GM18909 (cell line): Measurements from ENCODE around the gene CA5A.
"Not testable (repeated sequence)": the region's sequence is repeated elsewhere in the genome, so short reads cannot be mapped to it uniquely, and the experiment has no call there.

Experiments
- ATAC-seq: cut with Tn5 transposase; IDR thresholded peaks from one replicate; pipeline ENCODE4 v1.9.1; 2021; ENCODE audit warnings: mild to moderate bottlenecking; ENCODE audit not compliant: unreplicated experiment, poor library complexity

Gene CA5A

DNA sequence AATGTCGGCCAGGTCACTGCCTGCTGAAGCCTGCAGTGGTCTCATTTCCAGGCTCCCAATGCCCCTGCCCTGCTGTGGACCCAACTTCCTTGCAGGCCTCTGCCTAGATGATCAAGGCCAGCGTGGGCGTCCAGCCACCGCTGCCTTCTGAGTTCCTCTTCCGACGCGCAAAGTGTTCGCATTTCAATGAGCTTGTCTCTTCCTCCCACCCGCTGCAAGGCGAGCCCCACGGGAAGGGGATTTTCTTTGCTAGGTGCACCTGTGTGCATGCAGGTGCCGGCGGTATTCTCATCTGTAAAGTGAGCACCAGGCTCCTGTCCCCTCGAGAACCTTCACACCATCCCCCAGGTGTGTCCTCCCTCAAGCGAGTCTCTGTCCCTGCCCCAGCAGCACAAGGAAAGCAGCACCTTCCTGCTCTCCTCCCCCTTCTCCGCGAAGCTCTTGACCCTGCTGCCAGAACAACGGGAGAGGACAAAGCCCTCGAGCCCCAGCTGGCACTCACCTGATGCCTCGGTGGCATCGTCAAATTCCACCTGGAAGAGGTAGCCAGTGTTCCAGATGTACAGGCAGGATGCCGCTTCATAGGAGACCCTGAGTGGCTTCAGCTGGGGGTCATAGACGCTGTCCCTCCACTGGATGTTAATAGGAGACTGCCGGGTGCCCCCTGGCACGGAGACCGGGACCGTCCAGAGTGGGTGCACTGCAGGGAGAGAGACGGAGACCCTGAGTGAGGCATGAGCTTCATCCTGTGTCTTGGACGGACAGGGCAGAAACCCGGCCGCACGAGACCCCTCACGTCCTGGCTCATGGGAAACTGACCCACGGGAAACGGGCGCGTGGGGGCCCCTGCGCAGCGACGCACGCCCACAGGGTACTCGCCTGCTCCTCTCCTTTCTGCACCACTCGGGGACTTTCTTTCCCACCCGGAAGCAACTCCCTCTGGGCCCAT is 9.8 kb downstream of the CA5A start:
- ATAC-seq, result no peak

DNA sequence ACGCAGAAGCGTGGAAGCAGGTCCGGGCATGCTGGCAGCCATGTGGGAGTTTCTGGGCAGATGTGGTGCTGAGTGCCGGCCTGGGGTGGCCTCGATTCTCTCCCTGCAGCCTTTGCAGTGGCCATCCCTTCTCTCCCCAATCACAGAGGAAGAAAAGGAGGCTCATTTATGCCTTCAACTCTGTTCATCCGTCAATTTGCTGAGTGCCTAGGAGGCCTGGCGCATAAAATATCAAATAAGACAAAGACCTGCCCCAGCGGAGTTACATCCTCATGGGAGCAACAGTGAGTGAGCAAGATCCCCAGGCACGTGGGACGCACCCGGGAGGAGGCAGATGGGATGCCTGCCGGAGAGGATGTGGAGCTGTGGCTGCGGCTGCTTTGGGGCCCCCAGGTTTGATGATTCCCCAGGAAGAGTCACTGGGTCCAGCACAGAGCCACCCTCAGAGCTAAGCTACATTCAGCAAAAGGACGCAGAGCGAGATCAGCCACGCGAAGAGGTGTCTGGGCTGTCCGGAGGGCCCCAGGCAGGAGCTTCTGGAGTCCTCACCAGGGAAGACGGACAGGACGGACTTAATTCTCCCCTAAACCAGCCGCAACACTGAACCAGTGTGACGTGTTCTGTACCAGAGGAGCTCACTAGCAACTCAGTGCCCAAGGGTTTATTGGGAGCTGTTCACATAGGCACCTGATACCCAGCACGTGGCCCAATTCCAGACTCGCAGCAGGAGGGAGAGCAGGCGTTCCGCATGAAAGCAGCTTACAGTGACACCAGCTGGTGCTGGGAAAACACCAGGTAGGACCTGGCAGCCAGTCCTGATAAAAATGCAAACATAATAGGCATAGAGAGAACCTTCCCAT is 11.3 kb downstream of the CA5A start:
- no peak for ATAC-seq

DNA sequence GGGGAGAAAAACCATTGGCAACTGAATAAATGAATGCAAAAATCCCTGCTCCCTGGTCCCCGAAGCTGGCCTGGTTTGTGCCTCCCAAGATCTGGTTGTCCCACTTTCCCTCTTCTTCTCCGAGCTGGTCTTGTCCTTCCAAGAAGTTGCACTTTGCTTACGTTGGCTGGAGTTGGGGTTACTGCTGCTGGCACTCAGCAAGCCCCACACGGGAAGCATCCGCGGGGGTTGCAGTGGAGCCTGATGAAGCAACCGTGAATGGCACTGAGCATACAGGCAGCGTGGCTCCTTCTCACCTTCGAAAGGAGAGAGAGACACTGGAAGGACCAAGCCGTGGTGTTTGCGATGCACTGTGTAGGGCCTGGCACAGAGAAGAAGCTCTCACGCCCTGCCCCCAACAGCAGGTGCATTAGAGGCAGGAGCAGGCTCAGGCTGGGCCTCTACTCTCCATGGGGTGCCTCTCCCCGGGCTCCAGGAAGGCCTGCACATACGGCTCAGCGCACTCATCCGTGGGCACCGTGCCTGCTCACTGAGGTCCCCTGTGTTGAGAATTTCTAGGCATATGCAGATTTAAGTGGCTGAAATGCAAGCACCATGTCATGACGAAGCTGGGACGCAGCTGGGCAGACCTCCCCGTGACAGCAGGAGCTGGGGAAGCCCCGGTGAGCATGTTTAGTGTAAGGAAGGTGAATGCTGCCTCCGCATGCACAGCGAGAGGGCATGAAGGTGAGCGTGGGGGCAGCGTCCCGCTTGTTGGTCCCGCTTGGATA is 12.1 kb downstream of the CA5A start:
- no peak for ATAC-seq

DNA sequence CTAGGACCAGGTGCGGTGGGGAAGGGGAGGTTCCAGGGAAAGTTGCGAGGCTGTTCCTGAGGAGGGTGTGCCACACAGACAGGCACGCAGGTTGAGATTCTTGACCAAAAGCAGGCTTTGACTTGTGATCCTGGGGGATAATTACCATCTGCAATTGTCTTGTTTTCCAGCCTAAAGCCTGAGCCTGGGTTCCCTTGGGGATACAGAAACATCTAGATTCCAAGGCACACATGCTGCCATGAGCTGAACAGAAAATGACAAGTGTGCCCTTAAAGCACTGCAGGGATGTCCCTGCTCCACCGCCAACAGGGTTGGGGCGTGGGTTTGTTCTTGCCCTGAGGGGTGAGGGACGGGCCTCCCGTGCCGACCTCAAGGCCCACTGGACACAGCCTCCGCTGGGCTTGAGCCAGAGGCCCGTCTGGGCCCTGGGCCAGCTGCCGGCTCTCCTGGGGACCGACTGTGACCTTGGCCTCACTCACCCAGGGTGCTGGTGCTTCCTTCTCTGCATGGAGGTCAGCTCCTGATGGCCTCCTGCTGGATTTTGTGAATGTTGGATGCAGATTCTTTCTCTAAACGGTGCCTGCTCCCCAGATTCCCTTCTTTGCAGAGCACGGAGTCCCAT is 14.0 kb downstream of the CA5A start:
- no peak for ATAC-seq

DNA sequence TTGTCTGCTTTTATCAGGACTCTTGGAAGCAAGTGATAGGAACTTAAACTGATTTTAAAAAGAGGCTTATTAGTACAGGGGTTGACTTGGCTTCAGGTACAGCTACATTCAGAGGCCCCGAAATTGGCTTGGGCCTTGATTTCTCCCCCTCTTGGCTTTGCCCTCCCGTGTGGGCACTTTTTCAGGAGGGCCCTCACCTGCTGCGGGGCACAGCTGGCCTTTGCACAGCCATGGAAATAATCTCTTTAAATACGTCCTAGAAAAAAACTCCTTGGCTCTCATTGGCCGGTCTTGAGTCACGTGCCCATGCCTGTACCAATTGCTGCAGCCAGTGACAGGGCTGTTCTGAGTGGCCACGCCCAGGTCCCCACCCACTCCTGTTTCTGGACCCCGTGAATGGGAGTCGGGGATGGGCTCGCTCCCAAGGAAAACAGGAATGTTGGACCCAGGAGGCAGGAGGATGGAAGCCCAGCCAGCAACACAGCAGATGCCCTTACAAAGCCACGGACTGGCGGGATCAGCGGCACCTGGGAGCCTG is 15.0 kb downstream of the CA5A start:
- ATAC-seq, result no peak

DNA sequence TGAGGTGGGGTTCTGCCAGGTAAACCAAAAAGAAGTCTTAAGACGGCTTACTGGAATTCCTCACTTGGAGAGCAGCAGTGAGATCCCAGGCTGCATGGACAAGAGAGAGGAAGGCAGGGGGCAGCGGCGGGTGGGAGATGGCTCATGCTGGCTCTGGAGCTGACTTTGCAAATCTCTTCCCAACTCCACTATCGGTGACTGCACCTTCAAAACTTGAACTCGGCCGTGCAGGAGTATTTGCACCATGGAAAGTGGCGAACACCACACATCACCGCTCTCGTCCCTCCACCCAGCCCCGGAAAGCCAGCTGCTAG is 16.7 kb downstream of the CA5A start:
- no peak for ATAC-seq

DNA sequence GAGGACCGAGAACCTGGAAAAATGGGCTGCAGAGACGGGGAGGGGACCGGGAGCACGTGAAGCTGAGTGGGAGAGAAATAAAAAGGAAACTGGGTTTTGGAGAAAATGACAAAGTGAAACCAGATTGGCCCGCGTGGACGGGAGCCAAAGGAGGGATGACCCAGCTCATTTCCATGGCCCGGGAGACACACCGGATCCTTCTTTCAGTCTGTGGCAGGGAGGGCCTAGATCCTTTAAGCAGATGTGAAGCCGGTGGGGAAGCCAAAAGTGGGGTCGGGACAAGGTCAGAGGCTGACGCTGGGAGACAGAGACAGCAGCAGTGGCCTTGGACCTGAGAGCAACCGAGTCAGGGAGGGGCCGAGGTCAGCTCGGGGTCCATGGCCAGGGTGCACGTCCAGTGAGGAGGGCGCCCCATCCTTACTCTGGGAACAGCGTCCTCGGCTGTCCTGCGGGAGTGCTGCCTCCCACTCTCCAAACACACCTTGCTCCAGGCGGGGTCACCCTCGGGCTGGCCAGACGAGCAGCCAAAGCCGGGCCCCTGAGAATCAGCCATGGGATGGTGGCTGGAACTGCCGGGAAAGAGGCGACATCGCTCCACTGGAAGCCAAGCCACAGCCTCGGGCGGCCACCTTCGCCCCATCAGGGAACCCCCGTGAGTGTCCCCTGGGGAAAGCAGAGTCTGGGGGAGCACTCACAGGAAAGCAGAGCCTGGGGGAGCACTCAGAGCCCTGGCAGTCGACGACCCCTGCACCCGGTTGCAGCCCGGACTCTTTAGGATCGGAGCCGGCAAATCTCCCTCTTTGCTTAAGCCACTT is 17.3 kb downstream of the CA5A start:
- no peak for ATAC-seq

DNA sequence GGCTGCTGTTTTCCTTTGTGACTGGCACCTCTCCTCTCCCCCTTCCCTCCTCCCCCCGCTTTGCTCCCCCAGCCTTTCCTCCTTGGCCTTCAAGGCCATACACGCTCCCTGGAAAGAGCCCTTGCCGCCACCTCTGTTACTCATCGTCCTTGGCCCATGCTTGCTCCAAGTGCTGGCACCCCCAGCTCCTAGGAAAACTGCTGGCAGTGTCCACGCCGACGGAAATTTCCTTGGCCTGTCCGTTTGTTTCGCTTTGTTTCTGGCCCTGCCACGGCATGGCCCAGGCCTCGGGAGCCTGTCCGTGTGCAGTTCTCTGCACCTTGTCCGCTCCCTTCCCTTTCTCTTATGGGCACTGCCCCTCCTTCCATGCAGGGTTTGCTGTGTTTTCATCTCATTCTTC is 18.0 kb downstream of the CA5A start:
- ATAC-seq, result no peak

DNA sequence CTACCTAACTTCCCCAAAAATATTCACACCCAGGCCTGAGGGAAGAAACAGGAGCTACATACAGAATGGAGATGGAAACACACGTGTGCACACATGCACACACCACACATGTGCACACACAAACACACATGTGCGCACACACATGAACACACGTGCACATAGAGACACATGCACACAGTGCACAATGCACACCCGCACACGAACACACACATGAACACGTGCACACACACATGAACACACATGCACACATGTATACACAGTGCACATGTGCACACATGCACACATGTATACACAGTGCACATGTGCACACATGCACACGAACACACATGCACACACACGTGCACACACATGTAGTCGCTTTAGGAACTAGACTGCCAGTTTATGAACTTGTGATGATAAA is 18.8 kb downstream of the CA5A start:
- ATAC-seq, result no peak

DNA sequence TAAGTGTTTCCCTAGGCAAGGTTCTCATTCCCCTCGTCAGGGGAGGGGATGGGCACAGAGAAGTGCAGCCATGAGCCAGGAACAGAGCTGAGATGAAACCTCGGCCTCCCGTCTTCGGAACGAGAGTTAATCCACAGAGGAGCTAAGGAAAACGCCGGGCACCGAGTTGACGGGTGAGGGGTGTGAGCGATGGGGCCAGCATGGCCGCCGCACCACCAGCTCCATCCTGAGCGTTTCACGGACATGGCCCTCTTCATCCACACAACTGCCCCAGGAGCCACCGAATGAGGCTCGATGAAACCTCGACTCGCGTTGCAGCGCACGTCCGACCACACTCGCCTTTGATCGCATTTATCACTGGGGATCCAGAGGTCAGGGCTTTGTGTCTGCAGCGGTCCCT is 21.5 kb downstream of the CA5A start:
- no peak for ATAC-seq

DNA sequence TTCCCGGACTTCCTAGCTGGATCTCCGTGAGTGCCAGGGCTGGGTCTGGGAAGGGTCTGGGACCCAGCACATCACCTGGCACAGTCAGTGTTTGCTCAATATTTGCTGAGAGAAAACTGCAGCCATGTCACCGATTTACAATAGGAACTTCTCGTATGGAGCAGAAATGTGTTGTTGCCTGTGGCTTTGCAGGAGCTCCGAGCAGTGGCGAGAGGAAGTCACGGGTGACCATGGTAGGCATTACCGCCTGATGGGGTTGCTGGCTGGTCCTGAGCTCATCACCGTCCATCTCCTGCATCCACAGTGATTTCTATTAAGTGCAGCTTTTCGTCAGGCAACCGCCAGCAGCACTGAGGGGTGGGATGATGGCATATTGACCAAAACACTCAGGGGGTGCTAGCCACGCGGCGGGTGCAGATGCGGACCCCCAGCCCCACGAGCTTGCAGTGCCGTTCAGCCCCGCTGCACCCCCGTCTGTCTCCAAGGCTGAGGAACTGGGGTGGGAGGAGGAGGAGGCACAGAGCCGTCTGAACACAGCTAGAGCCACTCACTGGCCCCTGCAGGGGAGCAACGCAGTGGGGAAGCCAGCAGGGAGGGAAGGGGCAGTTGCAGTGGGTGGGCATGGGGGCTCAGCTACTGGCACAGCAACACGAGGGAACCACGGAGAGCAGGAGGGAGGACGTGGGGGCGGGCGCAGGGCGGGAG is 22.2 kb downstream of the CA5A start:
- not testable (repeated sequence) for ATAC-seq

DNA sequence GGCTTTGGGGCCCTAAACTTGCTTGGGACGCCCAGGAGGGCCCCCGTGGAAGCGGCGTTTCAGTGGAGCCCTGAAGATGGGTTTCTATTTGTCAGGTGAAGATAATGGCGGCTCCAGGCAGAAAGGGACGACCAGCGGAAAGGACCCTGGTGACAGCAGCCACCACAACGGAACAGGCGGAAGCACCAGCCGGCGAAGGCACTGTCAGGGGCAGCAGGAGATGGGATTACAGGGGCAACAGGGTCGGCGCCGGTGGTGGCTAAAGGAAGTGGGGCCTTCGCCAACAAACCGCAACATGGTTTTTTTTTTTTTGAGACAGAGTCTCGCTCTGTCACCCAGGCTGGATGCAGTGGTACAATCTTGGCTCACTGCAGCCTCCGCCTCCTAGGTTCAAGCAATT is 23.6 kb downstream of the CA5A start:
- not testable (repeated sequence) for ATAC-seq

DNA sequence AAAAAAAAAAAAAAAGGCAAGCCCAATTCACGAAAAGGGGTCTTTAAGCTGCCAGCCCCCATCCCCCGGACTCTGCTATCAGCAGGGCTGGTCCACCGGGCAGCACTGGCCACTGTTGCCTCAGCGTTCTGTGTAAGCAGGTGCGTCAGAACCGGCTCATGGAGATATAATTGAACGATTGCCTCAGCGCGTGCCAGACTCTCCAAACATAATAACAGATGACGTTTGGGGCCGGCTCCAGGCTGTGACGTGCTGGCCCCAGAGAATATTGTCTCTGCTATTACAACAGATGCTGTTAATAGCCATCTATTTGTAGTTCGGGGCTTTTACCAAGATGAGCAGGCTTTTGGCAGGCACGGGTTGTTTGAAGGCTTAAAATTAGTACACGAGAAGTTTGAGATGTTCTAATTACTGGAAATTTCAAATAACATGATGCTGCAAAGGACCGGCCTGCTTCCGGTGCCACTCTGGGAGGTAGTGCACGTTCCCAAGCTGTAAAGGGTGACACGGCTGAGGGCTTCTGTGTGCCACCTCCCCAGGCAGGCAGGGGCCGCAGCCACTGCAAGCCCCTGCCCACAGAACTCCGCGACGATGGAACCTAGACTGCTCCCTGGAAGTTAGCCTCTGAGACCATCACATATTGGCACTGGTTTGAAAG is 25.1 kb downstream of the CA5A start:
- ATAC-seq, result not testable (repeated sequence)

DNA sequence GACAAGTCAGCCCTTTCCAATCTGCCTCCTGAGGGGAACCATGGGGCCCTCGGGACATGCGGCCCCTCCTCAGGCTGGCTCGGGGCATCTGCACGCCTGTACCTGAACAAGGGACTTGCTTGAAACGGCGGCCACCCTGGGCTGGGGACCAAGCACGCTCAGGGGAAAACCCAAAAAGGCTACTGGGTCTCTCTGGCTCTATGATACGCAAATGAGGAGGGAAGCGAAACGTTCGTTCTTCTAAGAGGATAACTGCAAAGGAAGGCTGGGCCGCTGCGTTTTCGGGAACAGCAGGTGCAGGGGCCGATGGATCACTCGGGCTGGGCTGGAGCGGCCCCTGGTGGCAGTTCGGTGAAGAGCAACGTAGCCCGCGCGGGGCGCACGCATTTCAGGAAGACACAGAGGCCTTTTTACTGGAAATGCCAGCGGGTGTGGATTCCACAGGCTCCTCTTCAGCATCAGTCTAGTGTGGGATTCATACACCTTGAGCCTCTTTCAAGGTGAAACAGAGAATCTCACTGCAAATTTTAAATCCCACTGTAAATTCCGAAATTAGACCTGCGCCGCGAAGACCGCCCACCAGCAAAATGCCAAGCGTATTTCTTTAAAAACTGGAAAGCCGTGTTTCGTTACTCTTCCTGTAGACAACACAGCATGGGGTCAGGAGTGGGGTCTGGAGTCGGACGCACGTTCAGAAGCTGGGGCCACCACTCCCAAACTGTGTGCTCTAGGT is 27.0 kb downstream of the CA5A start:
- peak; percentile 78 for ATAC-seq

DNA sequence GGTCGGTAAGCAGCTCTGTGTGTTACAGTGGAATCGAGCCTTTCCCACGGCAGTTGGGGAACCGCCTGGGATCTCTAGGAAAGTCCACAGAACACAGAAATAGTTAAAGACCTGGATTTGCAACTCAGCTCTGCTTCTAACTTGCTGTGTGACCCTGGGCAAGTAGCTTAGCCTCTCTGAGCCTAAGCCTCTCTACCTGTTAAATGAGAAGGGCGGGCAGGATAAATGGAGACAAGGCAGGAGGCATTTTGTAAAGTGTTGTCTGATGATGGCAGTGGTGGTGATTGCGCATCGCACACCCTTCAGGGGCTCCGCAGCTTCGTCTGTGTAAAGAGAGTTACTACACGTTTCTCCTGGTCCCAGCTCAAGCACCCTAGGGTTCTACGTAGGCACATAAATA is 28.2 kb downstream of the CA5A start:
- not testable (repeated sequence) for ATAC-seq

DNA sequence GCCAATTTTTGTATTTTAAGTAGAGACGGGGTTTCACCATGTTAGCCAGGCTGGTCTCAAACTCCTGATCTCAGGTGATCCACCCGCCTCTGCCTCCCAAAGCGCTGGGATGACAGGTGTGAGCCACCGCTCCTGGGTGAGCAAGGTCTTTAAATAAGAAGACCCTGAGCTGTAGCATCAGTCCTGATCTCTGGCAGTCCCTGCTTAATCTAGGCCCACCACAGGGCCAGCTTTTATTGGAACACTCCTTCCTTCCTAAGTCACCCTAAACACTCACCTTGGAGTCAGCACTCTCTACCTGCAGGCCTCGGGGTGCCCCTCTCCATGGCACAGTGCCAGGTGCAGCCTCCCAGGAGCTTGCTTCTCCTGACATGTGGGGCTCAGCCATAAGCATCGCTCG is 30.8 kb downstream of the CA5A start:
- not testable (repeated sequence) for ATAC-seq

DNA sequence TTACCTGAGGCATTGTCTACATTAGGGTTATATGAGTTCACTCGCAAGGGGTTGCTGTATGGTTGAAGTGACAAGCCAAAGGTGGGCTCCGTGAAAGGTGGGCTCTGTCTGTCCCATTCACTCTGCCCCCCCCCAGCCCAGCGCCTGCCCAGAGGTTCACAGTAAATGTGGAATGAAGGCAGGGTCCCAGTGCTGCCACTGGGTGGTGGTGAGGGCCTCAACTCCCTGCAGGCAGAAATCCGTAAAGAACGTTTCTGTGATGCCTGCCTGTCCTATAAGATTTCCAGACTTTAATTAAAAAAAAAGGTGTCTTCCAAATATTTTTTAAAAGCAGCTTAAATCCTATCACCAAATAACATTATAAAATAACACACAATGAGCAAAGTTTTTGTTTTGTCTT is 31.4 kb downstream of the CA5A start:
- ATAC-seq, result not testable (repeated sequence)
